Activated CD4-positive, alpha-beta T cell treated with anti-CD3 and anti-CD28 coated beads, Interleukin-2, amount 10 ng/mL, durations not matched to agents 24 days and 14 days (primary cell): ENCODE results near the gene SUGCT. TPM values are rescaled to one million over a fixed set of nuclear protein-coding genes. Genes with fewer than 3 reads are reported as not detected.
"Not testable (repeated sequence)": the region's sequence is repeated elsewhere in the genome, so short reads cannot be mapped to it uniquely, and the experiment has no call there.

Experiments
- DNase-seq: peaks from one replicate; pipeline ENCODE4 v3.0.0; 2022
- H3K27ac Mint-ChIP-seq: one replicate; pipeline ENCODE4 v1.8.0; 2022; ENCODE audit warnings: mild to moderate bottlenecking, mixed read lengths
- H3K27me3 Mint-ChIP-seq: one replicate; pipeline ENCODE4 v1.8.0; 2022; ENCODE audit warnings: mixed read lengths
- H3K36me3 Mint-ChIP-seq: one replicate; pipeline ENCODE4 v1.8.0; 2022; ENCODE audit warnings: low read depth, mild to moderate bottlenecking, mixed read lengths
- H3K4me1 Mint-ChIP-seq: one replicate; pipeline ENCODE4 v1.8.0; 2021; ENCODE audit warnings: mixed read lengths
- H3K4me3 Mint-ChIP-seq: one replicate; pipeline ENCODE4 v1.8.0; 2022; ENCODE audit warnings: mild to moderate bottlenecking, moderate library complexity, mixed read lengths
- H3K9me3 Mint-ChIP-seq: one replicate; pipeline ENCODE4 v1.8.0; 2021; ENCODE audit warnings: mixed read lengths
- intact Hi-C: fragments of 100-400 bp; cut with micrococcal nuclease; formaldehyde crosslinking; loops from one replicate; pipeline ENCODE4 v1.15.1; 2023
- total RNA-seq: library from RNA; stranded (reverse); gene quantifications from 2 replicates; pipeline ENCODE4 v1.2.3, GENCODE V29; 2022

Gene SUGCT
- total RNA-seq, result 0.91 and 1.0 TPM in 2 replicates

GRCh38 chr7:40134428-40135316 is at the start of gene SUGCT, which contains the start of gene MPLKIP:
Gene SUGCT (plus strand): TSS chr7:40135005.
Gene MPLKIP (minus strand): TSS chr7:40134622. CDS start chr7:40134567, 55 bp downstream.
- Mint-ChIP-seq H3K4me1 (peaks cover 11% of the 10 kb centered on the region), H3K4me3 (peak within 1 kb of the TSS; percentile 95), H3K27me3 (peaks cover 11% of the 10 kb centered on the region), H3K36me3 (peaks cover 11% of the 10 kb centered on the region), H3K9me3 (peaks cover 2% of the 10 kb centered on the region), H3K27ac (peak within 1 kb of the TSS; percentile 94)
- DNase-seq, result peak; percentile 96
- intact Hi-C loops, result loop anchor here (1.0 to 5.0 kb wide), 5 partner anchors 185 to 567 kb away; partner anchors contain the start of genes RALA and YAE1

DNA sequence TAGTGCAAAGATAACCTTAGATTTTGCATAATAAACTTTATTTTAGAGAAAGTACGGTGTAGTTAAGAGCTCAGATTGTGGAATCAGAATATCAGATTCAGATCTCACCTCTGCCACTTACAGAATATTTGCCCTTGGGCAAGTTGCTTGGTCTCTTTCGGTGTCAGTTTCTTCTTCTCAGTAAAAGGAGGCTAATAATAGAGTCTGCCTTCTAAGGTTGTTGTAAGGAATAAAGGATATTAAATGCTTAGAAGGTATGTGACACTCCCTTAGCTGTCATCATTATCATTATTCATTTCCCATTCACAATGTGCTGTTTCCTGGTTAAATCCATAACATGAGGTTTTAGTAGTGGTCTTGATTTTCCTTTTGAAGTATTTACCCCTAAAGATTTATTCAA is 42.6 kb upstream of the SUGCT start:
- Mint-ChIP-seq H3K9me3 (no peaks in the 10 kb centered on the region), H3K27ac (no peak overlapping the region), H3K4me3 (no peak overlapping the region), H3K27me3 (no peaks in the 10 kb centered on the region), H3K36me3 (peaks cover 48% of the 10 kb centered on the region), H3K4me1 (peaks cover 3% of the 10 kb centered on the region)
- DNase-seq, result no peak
- intact Hi-C loops, result no loop called here

- Mint-ChIP-seq H3K27me3 (no peaks in the 10 kb centered on the region), H3K9me3 (no peaks in the 10 kb centered on the region), H3K36me3 (peaks cover 43% of the 10 kb centered on the region), H3K4me1 (peaks cover 3% of the 10 kb centered on the region), H3K27ac (no peak overlapping the region), H3K4me3 (no peak overlapping the region)
- intact Hi-C loops, result no loop called here
- no peak for DNase-seq
Measured at GRCh38 chr7:40093631-40094350, 41.0 kb upstream of the SUGCT start.

DNA sequence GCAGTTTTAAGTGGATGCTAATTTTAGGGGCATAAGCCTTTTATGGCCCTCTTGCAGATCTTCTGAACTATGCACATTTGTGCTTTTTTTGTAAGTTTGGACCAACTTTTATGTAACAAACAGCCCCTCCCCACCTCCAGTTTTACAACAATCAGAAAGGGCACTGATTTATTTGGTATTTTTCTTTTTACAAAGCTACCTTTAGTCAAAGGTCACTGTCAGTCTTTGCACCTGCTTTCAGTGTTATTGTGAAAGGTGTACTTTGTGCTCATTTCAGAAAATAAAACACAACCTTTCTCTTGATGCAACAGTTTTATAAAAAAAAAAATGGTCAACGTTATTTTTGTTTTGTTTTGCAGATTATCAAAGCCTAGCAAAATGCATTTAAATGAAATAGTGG is 39.6 kb upstream of the SUGCT start:
- Mint-ChIP-seq H3K36me3 (peaks cover 33% of the 10 kb centered on the region), H3K27ac (no peak overlapping the region), H3K4me3 (no peak overlapping the region), H3K9me3 (no peaks in the 10 kb centered on the region), H3K4me1 (no peaks in the 10 kb centered on the region), H3K27me3 (no peaks in the 10 kb centered on the region)
- intact Hi-C loops, result no loop called here
- no peak for DNase-seq

- Mint-ChIP-seq H3K9me3 (no peaks in the 10 kb centered on the region), H3K36me3 (peaks cover 32% of the 10 kb centered on the region), H3K27me3 (no peaks in the 10 kb centered on the region), H3K4me3 (no peak overlapping the region), H3K4me1 (no peaks in the 10 kb centered on the region), H3K27ac (no peak overlapping the region)
- intact Hi-C loops, result no loop called here
- no peak for DNase-seq
Measured at GRCh38 chr7:40095695-40096327, 39.0 kb upstream of the SUGCT start.

DNA sequence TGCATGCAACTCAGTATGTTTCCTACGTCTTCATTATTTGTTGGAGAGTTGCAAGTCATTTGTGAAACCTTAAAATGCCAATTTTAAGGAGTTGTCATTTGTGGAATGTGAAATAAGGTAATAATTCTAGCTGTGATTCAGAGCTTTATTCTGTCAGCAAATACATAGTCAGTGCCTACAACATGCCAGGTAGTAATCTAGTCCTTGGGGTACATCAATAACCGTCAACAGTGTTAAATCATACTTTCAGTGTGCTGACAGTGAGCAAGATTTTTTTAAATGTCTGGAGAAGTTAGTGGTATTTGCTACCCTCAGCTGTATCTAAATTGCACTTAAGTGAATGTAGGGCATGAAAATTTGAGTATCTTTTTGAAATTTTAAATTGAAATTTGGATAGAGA is 37.1 kb upstream of the SUGCT start:
- DNase-seq, result no peak
- peaks cover 28% of the 10 kb centered on the region for H3K36me3 Mint-ChIP-seq
- H3K4me1 Mint-ChIP-seq, result no peaks in the 10 kb centered on the region
- H3K27me3 Mint-ChIP-seq, result no peaks in the 10 kb centered on the region
- no peaks in the 10 kb centered on the region for H3K9me3 Mint-ChIP-seq
- H3K27ac Mint-ChIP-seq, result no peak overlapping the region
- no peak overlapping the region for H3K4me3 Mint-ChIP-seq
- intact Hi-C loops, result no loop called here

DNA sequence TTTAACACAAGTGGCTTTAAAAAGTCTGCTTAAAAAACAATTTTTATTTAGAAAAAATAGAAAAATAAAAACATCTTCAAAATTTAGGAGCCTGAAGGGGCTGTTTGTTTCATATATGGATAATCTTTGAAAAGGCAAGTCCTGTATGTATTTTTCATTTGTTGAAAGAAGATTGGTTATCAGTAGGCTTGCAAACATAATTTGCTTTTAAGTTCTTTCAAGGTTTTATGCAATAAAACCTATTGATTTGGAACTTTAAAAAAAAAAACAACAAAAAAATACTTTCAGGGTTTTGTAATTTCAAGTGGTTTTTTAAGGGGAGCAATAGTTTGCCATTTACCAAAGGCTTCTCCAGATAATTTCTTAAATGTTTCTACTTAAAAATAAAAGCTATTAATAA is 36.0 kb upstream of the SUGCT start:
- intact Hi-C loops, result no loop called here

DNA sequence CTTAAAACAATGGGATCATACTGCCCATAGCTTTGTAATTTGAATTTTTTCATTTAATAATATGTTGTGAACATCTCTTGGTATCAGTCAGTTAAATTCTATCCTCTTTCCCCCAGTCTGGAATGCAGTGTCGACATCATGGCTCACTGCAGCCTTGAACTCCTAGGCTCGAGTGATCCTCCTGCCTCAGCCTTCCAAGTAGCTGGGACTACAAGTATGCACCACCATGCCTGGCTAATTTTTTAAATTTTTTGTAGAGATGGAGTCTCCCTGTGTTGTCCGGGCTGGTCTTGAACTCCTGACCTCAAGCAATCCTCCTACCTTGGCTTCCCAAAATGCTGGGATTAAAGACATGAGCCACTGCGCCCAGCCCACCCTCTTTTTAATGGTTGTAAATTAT is 35.0 kb upstream of the SUGCT start:
- intact Hi-C loops, result no loop called here
- no peak overlapping the region for H3K4me3 Mint-ChIP-seq

More for the DNA sequence above, 36.0 kb upstream of the SUGCT start:
- Mint-ChIP-seq H3K4me1 (no peaks in the 10 kb centered on the region), H3K9me3 (no peaks in the 10 kb centered on the region), H3K27ac (no peak overlapping the region), H3K36me3 (peaks cover 22% of the 10 kb centered on the region), H3K4me3 (no peak overlapping the region), H3K27me3 (no peaks in the 10 kb centered on the region)
- DNase-seq, result no peak

GRCh38 chr7:40101201-40101600 is 33.6 kb upstream of the SUGCT start:
- DNase-seq, result no peak
- Mint-ChIP-seq H3K27ac (no peak overlapping the region), H3K4me3 (no peak overlapping the region), H3K4me1 (no peaks in the 10 kb centered on the region), H3K36me3 (peaks cover 5% of the 10 kb centered on the region), H3K27me3 (no peaks in the 10 kb centered on the region), H3K9me3 (no peaks in the 10 kb centered on the region)
- intact Hi-C loops, result no loop called here

More for the DNA sequence above, 35.0 kb upstream of the SUGCT start:
- peaks cover 13% of the 10 kb centered on the region for H3K36me3 Mint-ChIP-seq
- H3K27me3 Mint-ChIP-seq, result no peaks in the 10 kb centered on the region
- H3K27ac Mint-ChIP-seq, result no peak overlapping the region
- no peaks in the 10 kb centered on the region for H3K9me3 Mint-ChIP-seq
- no peaks in the 10 kb centered on the region for H3K4me1 Mint-ChIP-seq
- no peak for DNase-seq

- DNase-seq, result no peak
- Mint-ChIP-seq H3K27me3 (no peaks in the 10 kb centered on the region), H3K27ac (no peak overlapping the region)
Measured at GRCh38 chr7:40102897-40103296, 31.9 kb upstream of the SUGCT start.

DNA sequence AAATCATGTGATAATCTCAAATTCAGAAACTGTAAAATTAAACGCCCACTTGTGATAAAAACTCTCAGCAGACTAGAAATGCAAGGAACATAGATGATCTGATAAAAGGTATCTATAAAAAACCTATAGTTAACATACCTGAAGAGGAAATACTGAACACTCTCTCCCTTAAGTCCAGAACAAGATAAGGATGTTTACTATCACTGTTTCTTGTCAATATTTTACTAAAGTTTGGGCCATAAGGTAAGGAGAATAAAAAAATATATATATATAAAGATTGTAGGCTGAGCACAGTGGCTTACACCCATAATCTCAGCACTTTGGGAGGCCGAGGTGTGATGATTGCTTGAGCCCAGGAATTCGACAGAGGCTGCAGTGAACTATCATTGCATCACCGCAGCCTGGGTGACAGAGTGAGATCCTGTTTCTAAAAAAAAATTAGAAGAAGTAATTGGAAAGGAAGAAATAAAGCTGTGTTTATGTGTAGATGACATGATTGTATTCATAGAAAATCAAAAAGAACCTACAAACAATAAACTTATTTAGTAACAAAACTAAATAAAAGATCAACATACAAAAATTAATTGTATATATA is 28.8 kb upstream of the SUGCT start:
- Mint-ChIP-seq H3K36me3 (no peaks in the 10 kb centered on the region), H3K4me1 (no peaks in the 10 kb centered on the region), H3K4me3 (no peak overlapping the region), H3K9me3 (no peaks in the 10 kb centered on the region), H3K27me3 (no peaks in the 10 kb centered on the region), H3K27ac (no peak overlapping the region)
- DNase-seq, result no peak
- intact Hi-C loops, result no loop called here

More at GRCh38 chr7:40102897-40103296, 31.9 kb upstream of the SUGCT start:
- intact Hi-C loops, result no loop called here
- no peaks in the 10 kb centered on the region for H3K9me3 Mint-ChIP-seq
- H3K4me1 Mint-ChIP-seq, result no peaks in the 10 kb centered on the region
- H3K4me3 Mint-ChIP-seq, result no peak overlapping the region
- H3K36me3 Mint-ChIP-seq, result peaks cover under 1% of the 10 kb centered on the region

DNA sequence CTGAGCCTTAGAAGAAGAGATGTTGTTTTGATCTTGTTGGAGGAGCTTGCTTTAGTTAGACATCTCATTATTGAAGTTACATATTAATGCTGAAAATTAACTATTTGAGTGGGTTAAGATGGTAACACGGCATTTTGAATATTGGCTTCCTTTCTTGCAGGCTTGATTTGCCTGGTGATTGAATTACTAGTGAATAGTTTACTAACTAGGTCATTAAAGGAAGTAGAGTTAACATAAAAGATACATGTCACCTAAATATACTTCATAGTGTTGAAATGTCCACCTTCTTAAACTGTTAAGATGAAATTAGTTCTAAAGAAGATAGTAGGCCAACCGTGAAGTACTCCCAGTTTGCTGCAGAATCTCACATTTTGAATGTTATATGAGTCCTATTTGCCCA is 18.9 kb upstream of the SUGCT start:
- H3K4me1 Mint-ChIP-seq, result no peaks in the 10 kb centered on the region
- no peak overlapping the region for H3K27ac Mint-ChIP-seq
- no peaks in the 10 kb centered on the region for H3K36me3 Mint-ChIP-seq
- no peaks in the 10 kb centered on the region for H3K27me3 Mint-ChIP-seq
- intact Hi-C loops, result no loop called here
- H3K9me3 Mint-ChIP-seq, result no peaks in the 10 kb centered on the region
- H3K4me3 Mint-ChIP-seq, result no peak overlapping the region
- no peak for DNase-seq

DNA sequence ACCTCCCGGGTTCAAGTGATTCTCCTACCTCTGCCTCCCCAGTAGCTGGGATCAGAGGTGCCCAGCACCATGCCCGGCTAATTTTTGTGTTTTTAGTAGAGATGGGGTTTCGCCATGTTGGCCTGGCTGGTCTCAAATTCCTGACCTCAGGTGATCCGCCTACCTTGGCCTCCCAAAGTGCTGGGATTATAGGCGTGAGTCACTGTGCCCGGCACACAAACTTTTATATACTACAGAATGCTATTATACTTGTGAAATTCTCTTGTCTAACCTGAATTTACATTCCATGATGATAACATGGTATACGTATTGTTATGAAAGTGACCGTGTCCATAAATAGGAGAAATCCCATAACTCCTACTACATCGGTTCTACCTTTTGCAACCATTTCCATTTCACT is 17.6 kb upstream of the SUGCT start:
- H3K9me3 Mint-ChIP-seq, H3K27ac Mint-ChIP-seq, H3K4me3 Mint-ChIP-seq, H3K27me3 Mint-ChIP-seq, H3K36me3 Mint-ChIP-seq, H3K4me1 Mint-ChIP-seq, DNase-seq, intact Hi-C loops: not testable (repeated sequence)
